OCI-LY3 (cell line): ENCODE results near the gene CISD3.

Experiments used
- EZH2phosphoT487 ChIP-seq: fragments of 200-600 bp; shearing (Covaris generic); IDR thresholded peaks from 2 replicates; pipeline ENCODE4 v1.6.1; 2018; ENCODE audit warnings: antibody characterized with exemption, mixed run types, low read depth
- TF ChIP-seq, protein P1 (sequence below): fragments of 200-600, 300-600 bp; sonication (generic); IDR thresholded peaks from 2 replicates; pipeline ENCODE4 v1.5.1; 2014; ENCODE audit warnings: antibody characterized with exemption, low read length, low read depth

DNA sequence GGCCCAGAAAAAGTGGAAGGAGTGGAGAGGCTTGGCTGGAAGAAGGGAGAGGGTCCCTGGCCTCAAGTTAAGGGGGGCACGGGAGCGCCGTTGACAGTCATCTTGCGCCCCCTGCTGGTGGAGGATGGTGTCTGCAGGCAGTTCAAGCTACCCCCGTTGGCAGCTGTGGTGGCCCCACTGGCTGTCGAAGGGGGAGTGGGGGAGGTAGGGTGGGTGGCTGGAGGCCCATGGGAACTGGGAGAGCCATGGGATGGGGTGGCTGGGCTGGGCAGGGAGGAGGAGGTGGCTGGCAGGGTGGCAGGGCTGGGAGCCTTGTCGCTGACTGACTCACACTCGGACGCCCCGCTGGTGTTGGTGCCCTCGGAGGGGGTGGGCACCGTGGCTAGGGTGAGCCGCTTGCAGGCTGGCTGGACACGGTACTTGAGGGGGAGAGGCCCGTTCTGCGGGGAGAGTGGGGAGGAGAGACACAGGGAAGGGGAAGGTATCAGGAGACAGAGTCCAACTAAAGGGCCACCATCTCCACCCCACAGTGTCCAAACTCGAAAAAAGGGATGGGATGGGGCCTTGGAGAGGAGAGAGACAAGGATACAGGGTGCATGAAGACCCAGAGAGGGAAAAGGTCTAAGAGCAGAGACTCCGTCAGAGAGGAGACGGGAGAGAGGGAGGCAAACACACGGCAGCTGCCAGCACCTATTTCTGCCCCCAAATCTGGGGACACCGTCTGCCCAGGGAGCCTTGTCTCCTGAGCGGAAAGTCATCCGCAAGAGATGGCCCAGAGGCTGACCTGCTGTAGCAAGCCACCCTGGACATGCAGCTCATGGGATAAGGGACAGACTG, 5.2 kb downstream of the CISD3 start:
- TF ChIP-seq, protein P1, sequence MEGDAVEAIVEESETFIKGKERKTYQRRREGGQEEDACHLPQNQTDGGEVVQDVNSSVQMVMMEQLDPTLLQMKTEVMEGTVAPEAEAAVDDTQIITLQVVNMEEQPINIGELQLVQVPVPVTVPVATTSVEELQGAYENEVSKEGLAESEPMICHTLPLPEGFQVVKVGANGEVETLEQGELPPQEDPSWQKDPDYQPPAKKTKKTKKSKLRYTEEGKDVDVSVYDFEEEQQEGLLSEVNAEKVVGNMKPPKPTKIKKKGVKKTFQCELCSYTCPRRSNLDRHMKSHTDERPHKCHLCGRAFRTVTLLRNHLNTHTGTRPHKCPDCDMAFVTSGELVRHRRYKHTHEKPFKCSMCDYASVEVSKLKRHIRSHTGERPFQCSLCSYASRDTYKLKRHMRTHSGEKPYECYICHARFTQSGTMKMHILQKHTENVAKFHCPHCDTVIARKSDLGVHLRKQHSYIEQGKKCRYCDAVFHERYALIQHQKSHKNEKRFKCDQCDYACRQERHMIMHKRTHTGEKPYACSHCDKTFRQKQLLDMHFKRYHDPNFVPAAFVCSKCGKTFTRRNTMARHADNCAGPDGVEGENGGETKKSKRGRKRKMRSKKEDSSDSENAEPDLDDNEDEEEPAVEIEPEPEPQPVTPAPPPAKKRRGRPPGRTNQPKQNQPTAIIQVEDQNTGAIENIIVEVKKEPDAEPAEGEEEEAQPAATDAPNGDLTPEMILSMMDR: peak; percentile 84
- no peak for TF ChIP-seq EZH2phosphoT487
